A673 (cell line): ENCODE results near the gene AKIP1.

Experiments
- EZH2 ChIP-seq: fragments of 200-600 bp; sonication (generic); IDR thresholded peaks from 2 replicates; pipeline ENCODE4 v1.6.1; 2017; ENCODE audit warnings: borderline replicate concordance, low read depth, mild to moderate bottlenecking, mixed read lengths, antibody characterized with exemption, low read length; ENCODE audit not compliant: poor library complexity, severe bottlenecking
- TF ChIP-seq, protein P1 (sequence below): fragments of 300-800, 200-600 bp; sonication (generic); conservative IDR thresholded peaks from 2 replicates; pipeline ENCODE4 v1.5.1; 2017; ENCODE audit warnings: low read depth, mild to moderate bottlenecking, antibody characterized with exemption, low read length, moderate library complexity, mixed read lengths

DNA sequence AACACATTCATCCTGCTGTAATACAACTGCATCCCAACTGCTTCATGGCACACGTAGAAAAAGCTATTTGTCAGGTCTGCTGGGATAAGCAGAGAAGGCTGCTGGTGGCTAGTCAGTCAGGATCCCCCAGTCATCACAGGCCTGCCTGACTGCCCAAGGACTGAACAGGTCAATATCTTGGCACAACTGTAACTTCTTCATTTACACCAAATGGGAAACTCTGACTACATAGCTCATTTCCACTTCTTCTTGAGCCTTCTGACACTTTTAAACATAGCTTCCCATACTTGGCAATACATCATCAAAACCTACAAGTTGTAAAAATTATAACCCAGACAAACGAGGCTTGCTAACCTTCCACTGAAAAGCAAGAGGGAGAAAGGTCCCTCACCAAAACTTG, 50.4 kb downstream of the AKIP1 start:
- TF ChIP-seq EZH2, result no peak
- TF ChIP-seq, protein P1, sequence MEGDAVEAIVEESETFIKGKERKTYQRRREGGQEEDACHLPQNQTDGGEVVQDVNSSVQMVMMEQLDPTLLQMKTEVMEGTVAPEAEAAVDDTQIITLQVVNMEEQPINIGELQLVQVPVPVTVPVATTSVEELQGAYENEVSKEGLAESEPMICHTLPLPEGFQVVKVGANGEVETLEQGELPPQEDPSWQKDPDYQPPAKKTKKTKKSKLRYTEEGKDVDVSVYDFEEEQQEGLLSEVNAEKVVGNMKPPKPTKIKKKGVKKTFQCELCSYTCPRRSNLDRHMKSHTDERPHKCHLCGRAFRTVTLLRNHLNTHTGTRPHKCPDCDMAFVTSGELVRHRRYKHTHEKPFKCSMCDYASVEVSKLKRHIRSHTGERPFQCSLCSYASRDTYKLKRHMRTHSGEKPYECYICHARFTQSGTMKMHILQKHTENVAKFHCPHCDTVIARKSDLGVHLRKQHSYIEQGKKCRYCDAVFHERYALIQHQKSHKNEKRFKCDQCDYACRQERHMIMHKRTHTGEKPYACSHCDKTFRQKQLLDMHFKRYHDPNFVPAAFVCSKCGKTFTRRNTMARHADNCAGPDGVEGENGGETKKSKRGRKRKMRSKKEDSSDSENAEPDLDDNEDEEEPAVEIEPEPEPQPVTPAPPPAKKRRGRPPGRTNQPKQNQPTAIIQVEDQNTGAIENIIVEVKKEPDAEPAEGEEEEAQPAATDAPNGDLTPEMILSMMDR, result no peak
